Heart left ventricle (tissue), 13 donors: ENCODE measurements around the gene MITF.

Experiments
- CTCF ChIP-seq, 12 donors: fragments of 200-600 bp; sonication (generic) in 4 of 12; IDR thresholded peaks; one replicate each; pipeline versions ENCODE4 v1.5.0 to v1.8.0; 2018 to 2022; ENCODE audit warnings: antibody characterized with exemption in 12 of 12, mild to moderate bottlenecking in 5 of 12
- POLR2A ChIP-seq, 2 donors: fragments of 450-650 bp; IDR thresholded peaks; one replicate each; pipeline ENCODE4 v1.6.1; 2017; ENCODE audit warnings: antibody characterized with exemption in 2 of 2, mild to moderate bottlenecking in 2 of 2, moderate library complexity in 2 of 2
- donor health status: ischemic (EF 13 %, LVEDD 7.1; RV severe dilation, severe dysfunction).
- donor health status: DM: no; HTN: yes; CAD: no.
- donor health status: DM: no; HTN: no; CAD: no.
- donor health status: ischemic (EF 25% LVEDD 6.9; RV normal size, moderate dysfunction).
- donor health status: ischemic (EF 25% LVEDD 5.7; RV mildly dilated, moderate dysfunction).
- donor health status: ischemic (EF 35%, LVEDD 5.7; RV mildly dilated, moderate dysfunction).
- donor health status: nonischemic (EF 11% LVEDD 7.7; RV severe dilation, severe dysfunction).
- donor health status: DM: yes; HTN: yes; CAD: no.
- donor health status: PGD.
- donor health status: ischemic (EF 29% LVEDD 5.4; RV normal size, mild dysfunction).
- donor health status: nonischemic (EF 23%, LVEDD 6.1; RV moderate dilation, normal function).

- TF ChIP-seq CTCF (IDR thresholded peaks at IDR 0.05) (no peak), POLR2A (IDR thresholded peaks at IDR 0.05) (no peak)
These were observed 201.8 kb downstream of the MITF start for GRCh38 chr3:69941037-69941436.
